ENCODE data around the gene DISC1.
A peak's percentile ranks its signal among the peaks of the same experiment; 100 is the strongest.
"Not testable (repeated sequence)": the region's sequence is repeated elsewhere in the genome, so short reads cannot be mapped to it uniquely, and the experiment has no call there.

DISC1 gene

DNA sequence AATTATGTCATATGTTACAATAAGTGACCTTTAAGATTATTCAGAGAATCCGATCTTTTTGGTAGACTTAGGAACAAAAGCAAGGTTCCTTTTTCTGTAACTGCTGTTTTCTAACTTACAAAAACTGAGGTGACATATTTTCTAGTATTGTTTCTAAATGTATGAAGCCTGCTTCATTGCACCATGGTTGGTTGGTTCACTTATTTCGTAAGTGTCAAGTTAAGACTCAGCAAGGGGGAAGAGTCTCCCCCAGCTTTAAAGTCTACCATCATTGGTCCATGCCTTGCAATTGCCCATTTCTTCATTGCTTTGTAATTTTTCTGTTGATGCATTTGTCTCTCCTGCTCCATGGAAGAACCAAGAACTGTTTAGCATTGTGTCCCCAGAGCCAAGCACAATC is 136.9 kb downstream of the DISC1 start:
- DNase-seq: no peak

DNA sequence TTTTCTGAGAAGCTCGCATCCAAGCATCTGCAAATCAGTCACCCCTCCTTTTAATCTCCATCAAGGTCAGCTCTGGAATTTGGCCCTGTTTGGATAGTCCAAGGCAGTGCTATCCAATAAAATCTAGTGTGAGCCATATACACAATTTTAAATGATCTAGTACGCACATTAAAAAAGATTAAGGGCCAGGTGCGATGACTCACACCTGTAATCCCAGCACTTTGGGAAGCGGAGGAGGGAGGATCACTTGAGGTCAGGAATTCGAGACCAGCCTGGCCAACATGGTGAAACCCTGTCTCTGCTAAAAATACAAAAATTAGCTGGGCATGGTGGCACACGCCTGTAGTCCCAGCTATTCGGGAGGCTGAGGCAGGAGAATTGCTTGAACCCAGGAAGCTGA is 139.2 kb downstream of the DISC1 start:
- not testable (repeated sequence) for DNase-seq

DNA sequence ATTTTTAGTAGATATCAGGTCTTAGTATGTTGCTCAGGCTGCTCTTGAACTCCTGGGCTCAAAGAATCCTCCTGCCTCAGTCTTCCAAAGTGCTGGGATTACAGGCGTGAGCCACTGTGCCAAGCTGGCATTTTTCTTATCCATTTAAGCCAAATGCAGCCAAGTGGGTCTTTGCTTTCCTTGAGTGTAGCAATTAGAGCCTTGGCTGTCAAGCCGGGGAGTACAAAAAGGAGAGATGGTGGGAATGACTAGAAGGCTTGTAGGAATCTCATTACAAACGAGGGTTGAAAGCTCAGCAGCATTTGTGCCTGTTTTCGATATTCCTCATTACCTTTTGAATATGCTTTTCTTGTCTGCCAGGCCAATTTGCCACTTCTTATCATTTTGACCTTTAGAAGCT is 140.9 kb downstream of the DISC1 start:
- DNase-seq: no peak

DNA sequence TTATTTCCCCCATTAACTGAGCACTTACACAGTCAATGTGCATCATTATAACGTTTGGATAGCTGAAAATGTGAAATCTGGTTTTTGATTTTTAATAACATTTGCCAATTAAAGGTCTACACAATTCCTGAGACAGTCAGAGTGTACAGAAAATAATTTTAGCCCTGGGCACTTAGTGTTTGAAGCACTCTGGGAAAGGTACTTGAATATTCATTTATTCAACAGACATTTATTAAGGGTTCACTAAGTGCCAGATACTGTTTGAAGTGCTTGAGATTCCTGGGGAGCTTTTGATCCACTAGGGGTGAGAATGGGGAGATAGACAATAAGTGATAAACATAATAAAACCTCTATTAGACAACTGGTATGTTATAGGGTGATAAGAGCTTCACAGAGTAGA is 141.8 kb downstream of the DISC1 start:
- no peak for DNase-seq

DNA sequence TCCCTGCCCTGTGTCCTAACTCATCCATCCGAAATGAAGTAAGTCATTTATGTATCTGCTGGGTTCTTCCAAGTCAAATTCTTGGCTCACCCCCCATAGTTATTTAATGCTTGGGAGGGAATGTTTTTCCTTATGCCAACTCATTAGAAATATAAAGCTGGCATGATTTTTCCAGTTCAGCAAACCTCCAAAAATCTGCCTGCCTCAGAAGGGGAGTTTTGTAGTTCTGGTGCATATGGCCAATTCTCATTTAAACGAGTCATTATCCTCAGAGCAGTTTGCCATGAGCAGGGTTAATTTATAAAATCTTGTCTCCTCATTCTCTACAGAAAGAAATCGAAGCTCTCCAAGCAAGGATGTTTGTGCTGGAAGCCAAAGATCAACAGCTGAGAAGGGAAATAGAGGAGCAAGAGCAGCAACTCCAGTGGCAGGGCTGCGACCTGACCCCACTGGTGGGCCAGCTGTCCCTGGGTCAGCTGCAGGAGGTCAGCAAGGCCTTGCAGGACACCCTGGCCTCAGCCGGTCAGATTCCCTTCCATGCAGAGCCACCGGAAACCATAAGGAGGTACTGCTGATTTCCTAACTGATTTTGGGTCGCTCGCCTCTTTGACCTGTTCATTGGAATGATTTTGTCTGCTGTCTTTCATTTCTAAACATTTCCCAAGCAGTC is 144.1 kb downstream of the DISC1 start:
- no peak for DNase-seq

DNA sequence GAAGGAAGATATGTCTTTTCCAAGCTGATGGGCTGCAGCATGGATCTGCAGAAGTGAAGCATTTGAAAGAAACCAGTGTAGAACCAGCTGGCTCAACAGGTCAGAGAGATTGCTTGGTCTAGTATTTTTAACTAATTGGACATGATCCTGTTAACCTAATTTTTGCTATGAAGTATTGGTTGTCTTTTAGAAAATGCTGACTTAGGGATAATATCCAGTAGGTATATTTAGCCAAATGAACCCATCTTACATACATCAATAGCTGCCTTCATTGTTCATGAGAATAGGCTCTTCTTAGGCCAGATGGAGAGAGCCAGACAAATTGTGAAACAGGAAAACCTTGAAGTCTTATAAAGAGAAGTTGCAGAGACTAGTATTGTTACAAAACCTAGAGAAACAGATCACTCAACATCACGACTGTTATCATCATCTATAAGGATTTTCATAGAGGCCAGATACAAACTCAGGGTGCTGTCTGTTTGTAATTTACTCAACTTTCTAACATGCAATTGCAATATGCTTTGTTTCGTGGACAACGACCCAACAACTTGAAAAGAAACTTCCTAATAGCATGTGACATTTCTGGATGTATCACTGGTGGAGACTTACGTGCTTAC is 148.2 kb downstream of the DISC1 start:
- DNase-seq: no peak

DNA sequence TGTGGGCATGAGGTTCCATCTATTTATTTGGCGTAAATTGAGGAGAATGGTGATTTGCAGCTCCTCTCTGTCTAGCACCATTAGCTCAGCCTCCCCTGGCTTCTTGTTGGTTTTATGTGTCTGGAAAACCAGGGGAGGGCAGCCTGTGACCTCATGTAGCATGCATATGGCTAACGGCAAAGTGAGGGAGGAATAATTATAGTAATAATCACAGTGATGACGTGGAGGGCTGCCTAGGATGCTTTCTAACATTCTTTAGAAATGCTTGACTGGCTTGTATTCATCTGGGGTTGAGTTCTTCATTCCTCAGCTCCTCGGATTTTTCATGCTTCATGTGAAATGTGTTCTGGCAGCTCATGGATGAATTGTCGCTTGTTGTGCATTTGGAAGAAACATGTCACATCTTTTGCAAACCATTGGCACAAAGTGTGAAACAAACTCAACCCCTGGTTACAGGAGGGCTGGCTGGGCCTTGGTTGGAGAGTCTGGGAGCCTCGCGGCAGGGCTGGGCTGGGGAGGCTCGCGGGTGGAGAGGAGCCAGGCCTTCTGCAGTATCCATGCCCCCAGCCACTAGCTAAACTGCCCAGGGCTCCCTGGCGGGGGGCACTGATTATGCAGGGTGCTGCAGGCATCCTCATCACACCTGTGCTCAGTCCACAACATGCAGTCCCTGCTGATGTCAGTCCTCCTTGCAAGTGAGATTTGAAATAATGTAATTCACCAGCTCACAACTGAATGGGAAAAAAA is 149.6 kb downstream of the DISC1 start:
- no peak for DNase-seq

DNA sequence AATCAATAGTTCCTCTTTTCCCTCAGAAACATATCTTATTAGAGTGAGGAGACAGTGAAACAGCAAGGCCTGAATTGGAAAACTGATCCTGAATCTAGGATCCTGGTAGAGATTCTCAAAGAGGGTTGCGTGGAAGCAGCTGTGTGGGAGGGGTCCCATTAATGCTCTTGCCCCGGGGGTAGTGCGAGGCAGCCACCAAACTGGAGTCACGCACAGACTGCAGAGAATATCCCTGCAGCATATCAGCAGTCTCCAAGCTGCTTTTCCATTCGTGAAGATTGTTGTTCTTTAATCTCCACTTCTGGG is 150.1 kb downstream of the DISC1 start:
- no peak for DNase-seq

DNA sequence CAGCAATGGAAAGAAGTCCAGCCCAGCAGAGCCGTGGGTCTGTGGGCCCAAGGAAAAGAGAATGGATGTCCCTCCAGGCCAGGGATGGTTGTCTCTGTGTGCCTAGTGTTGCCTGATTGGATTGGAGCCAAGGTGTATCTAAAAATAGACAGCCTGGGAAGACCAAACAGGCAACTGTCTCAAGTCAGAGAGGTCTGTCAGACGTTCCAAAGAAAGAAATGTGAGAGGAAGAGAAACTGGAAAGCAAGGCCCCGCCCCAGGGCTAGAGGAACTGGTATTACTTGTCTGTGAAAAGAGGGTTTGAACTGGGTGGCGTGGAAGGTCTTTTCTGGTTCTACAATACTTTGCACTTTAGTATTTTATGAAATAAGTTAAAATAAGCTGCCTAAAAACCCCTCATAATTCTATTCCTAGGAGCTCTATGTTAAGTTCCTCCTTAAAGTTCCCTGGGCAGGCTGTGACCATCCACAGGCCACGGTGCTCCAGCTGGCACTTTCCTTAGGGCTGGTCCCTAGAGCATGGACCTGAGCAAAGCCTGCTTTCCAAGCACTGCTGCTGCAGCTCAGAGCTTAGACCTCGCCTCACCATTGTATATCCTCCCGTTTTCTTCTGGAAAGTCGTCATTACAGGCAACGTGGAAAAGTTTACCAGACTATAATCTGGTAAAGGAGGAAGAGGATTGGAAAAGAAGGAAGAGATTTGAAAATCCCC is 151.6 kb downstream of the DISC1 start:
- DNase-seq: peak in 15 of 58 donors; percentile 4 to 61 (median 16)

DNA sequence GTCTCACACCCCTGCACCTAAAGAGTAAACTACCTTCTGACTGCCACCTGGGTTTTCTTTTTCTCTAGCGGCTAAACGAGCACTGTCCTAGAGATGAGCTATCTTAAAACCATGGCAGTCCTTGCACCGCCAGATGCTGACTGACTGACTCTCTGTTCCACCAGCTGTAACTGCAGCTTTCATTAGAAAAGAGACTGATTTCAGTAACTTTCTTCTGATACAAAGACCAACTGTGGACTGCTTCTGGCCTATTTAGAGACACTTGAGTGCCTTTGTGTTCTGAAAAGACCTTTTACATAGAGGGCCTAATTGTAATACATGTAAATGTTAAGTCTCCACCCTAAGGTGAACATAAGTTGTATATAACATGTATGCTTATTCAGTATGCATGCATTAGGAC is 152.5 kb downstream of the DISC1 start:
- DNase-seq: peak in 4 of 58 donors; percentile 3 to 23 (median 14)

DNA sequence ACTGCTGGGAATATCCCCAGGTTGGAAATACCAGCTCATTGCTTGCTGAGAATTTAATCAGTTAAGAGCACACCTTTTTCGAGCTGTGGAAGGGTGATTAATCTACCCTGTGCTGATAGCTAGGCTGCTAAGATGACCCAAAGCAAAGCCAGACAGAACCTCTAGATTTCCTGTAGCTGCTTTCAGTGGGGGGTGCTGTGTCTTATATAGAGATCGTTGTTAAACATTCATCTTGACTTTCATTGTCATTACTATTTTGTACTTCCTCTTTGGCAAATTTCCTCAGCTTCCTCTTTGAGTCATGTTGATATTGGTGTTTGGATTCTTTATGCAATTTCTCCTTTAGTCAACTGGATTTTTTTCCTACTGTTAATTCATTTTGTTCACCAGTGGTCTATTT is 155.3 kb downstream of the DISC1 start:
- no peak for DNase-seq

DNA sequence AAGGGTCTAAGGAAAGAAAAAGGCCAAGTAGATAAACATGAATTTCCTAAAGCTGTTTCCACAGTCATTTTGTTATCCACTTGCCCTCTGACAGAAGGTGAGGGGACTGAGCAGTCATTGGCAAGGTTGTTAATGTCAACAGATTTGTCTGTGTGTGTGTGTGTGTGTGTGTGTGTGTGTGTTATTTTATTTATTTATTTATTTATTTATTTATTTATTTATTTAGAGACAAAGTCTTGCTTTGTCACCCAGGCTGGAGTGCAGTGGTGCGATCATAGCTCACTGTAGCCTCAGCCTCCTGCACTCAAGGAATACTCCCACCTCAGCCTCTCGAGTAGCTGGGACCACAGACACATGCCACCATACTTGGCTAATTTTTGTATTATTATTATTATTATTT is 158.5 kb downstream of the DISC1 start:
- DNase-seq: not testable (repeated sequence)

DNA sequence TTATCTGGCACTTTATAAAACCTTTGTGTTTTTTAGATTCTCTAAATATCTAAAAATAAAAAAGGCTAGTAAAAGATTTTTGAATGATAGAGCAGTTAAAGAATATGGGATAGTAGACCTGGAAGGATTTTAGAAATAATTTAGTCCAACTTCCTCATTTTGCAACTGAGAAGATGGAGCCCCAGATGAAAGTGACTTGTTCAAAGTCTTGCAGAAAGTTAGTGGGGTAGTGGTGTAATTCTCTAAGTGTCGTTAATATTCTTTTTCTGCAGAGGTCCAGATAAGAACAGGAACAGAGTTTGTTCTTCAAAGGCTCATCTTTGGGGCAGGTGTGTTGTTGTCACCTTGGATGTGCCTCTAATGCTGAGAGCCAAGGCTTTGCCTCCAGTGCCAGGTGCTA is 159.5 kb downstream of the DISC1 start:
- DNase-seq: no peak

DNA sequence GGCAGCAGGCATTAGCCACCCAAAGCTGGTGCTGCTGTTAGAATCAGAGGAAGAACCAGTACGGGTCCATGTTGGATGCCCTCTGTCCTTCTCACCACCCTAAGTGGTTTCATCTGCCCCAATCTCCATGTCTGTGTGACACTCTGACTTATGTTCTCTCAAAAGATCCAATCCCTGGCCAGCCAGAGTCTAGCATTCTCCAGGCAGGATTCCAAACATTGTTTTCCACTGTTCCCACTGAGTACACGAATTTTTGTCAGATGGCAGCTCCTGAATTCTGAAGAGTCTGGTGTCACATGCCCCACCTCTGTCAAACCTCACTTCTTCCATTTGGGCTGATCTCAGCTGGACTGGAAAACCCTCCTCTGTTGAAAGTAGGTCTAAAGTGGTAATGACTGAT is 166.0 kb downstream of the DISC1 start:
- no peak for DNase-seq

DNA sequence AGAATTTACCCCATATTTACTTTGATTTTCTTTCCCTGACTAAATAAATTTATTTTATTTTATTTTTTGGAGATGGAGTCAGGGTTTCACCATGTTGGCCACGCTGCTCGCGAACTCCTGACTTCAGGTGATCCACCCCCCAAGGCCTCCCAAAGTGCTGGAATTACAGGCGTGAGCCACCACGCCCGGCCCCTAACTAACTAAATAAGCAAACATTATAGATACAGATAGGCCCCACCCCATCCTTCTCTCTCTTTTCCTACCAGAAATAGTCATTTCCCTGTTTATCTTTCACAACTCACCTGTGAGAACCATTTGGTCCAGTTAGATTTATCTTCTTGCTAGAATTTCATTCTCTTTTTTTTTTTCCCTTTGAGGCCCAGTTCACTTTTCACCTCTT is 167.3 kb downstream of the DISC1 start:
- DNase-seq: no peak

DNA sequence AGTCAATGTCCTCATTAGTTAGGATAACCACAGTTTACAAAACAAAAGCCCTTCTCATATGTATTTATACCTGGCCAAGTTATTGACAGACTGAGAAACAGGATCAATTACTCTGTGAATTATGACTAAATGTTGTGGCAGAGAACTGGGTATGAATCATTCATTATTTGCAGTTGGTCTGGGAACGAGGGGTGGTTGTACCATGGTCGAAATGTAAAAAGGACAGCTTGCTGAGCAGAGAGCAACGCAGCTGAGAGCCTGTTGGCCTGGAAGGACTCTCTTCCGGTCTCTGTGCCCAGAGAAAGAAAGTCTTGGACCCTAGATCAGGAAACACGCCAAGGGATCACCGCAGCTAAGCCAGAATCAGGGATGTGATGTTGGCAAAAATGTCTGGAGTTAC is 169.6 kb downstream of the DISC1 start:
- DNase-seq: peak in 2 of 58 donors; percentile 12 to 15

DNA sequence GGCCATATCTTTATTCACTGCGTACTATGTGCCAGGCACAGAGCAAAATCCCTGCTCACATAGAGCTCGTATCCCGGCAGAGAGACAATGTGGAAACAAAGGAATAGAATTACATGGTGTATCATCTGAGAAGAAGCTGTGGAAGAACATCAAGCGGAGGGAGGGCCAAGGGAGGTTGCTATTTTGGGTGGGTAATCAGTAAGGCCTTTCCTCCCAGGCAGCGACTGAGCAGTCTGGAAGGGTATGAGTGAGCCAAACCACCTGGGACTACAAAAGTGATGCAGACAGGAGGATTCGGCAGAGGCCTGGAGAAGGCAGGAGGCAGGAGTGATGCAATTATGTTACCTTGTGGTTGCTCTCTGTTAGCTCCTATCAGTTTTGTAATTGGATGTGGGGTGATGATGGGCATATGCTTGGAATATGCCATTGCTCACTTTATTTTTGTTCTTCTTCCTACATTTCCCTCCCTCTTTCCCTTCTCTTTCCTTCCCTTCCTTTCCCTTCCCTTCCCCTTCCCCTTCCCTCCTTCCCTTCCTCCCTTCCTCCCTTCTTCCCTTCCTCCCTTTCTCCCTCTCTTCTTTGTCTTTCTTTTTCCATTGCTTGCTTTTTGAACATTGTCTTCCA is 172.9 kb downstream of the DISC1 start:
- no peak for DNase-seq

DNA sequence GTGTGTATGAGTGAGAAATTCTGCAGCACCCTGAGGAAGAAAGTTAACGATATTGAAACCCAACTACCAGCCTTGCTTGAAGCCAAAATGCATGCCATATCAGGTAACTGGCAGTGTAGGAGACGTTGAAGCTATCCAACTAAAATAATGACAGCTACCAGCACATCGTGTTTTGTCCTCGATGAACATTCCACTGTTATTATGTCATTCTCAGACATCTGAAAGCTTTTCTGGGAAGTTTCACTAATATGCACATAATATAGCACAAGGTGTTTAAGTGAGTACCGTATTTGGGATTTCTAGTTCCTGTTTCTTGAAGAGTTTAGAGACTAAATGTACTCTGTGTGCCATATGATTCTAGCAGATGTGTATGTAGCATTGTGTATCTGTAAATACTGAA is 173.5 kb downstream of the DISC1 start:
- DNase-seq: no peak

DNA sequence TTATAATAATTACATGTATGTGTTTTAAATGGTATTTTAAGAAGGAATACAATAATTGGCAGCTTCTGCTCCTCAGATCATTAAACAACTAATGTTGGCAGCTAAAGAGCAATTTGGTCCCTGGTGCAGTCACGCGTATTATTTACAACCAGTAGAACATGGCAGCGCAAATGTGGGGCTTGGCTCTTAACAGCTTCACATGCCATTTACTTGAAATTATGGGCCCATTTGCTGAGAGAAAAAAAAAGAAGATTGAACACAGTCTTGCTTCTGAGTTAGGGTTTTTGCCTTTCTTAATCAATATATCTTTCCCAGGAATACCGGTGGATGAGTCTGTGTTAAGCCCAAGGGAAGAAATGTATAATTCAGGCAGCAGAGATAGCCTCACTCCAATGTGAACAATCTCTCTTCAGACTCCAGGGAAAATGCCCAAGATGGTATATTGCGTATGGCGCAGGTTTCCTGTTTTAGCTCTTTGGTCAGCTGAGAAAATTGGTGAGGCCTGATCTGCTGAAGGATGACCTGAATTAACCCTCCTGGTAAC is 174.5 kb downstream of the DISC1 start:
- no peak for DNase-seq

DNA sequence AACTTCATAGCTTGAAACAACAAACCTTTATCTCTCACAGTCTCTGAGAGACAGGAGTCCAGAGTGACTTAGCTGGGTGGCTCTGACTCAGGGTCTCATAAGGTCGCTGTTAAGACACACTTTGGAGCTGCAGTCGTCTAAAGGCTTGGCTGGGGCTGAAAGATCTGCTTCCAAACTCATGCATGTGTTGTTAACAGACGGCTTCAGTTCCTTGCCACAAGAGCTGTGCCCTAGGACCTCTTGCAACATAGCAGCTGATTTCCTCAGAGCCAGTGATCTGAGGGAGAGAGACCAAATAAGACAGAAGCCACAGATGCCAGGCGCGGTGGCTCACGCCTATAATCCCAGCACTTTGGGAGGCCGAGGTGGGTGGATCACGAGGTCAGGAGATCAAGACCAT is 176.8 kb downstream of the DISC1 start:
- peak in 3 of 58 donors; percentile 8 to 11 (median 9) for DNase-seq
